ENCODE measurements around the gene STX8. TPM values are rescaled to one million over a fixed set of nuclear protein-coding genes. Genes with fewer than 3 reads are reported as not detected.

Gene STX8
- total and polyA plus RNA-seq, 9 of the 15 experiments (the other 6 are each of a cell fraction or from before 2014, with no cell fraction given), result 14.6 to 42.5 (median 22.1) TPM

DNA sequence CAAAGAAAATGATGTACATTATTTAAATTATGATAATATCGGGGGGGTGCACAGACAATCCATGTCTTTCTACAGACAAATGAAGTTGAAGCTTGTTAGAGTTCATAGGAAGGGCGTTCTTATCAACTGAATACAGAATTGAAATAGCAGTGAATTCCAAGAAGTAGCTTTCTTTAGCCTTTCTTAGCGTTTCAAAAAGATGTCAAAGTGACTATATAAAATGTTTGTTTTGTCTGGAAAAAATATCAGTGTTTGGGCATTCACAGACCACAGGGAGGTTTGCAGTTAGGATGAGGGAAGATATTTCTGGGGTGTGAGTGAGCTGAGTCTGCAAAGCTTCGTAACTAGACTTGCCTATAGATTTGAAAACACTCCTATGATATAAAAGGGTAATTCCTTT lies 55.0 kb downstream of the STX8 start (continued):
- TF ChIP-seq SP2 (IDR thresholded peaks at IDR 0.05; ENCODE audit: extremely low read depth, low read depth, low read length, poor library complexity, severe bottlenecking) (no peak), POLR2G (IDR thresholded peaks at IDR 0.05; ENCODE audit: low read depth, low read length) (no peak), TOE1 (IDR thresholded peaks at IDR 0.05; ENCODE audit: borderline replicate concordance) (no peak), TOE1 (CRISPR knock-in tag; IDR thresholded peaks at IDR 0.05; ENCODE audit: borderline replicate concordance, low read depth) (no peak), PCBP1 (IDR thresholded peaks at IDR 0.05; ENCODE audit: low read depth, low read length, poor library complexity, severe bottlenecking) (no peak), DDX20 (tag; IDR thresholded peaks at IDR 0.05; ENCODE audit: low read depth) (no peak), GABPA (tag; conservative IDR thresholded peaks at IDR 0.05; ENCODE audit: low read depth) (no peak), DNMT1 (IDR thresholded peaks at IDR 0.05) (no peak), CBFA2T2 (conservative IDR thresholded peaks at IDR 0.05) (peak; percentile 38), ZNF696 (CRISPR knock-in tag; conservative IDR thresholded peaks at IDR 0.05) (no peak), GABPB1 (CRISPR knock-in tag; IDR thresholded peaks at IDR 0.05) (no peak), POLR3A (IDR thresholded peaks at IDR 0.05; ENCODE audit: borderline replicate concordance, extremely low read depth, insufficient read depth, insufficient read length) (no peak), NR3C1 (CRISPR knock-in tag; IDR thresholded peaks at IDR 0.05) (no peak), RFX1 (IDR thresholded peaks at IDR 0.05) (no peak), DPF2 (IDR thresholded peaks at IDR 0.05) (0 out of 2 replicates have a peak, but pooled peaks have one; percentile 50), E2F8 (IDR thresholded peaks at IDR 0.05; ENCODE audit: low read depth, partially characterized antibody) (no peak), ZNF143 (CRISPR knock-in tag; IDR thresholded peaks at IDR 0.05) (no peak), MEIS2 (IDR thresholded peaks at IDR 0.05; ENCODE audit: partially characterized antibody) (peak; percentile 44), NCOA4 (IDR thresholded peaks at IDR 0.05; ENCODE audit: partially characterized antibody) (no peak), NCOR1 (IDR thresholded peaks at IDR 0.05) (peak; percentile 87)
- TF ChIP-seq, protein P1, sequence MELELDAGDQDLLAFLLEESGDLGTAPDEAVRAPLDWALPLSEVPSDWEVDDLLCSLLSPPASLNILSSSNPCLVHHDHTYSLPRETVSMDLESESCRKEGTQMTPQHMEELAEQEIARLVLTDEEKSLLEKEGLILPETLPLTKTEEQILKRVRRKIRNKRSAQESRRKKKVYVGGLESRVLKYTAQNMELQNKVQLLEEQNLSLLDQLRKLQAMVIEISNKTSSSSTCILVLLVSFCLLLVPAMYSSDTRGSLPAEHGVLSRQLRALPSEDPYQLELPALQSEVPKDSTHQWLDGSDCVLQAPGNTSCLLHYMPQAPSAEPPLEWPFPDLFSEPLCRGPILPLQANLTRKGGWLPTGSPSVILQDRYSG (tag; conservative IDR thresholded peaks at IDR 0.05; ENCODE audit: low read depth), result no peak
- TF ChIP-seq, protein P2, sequence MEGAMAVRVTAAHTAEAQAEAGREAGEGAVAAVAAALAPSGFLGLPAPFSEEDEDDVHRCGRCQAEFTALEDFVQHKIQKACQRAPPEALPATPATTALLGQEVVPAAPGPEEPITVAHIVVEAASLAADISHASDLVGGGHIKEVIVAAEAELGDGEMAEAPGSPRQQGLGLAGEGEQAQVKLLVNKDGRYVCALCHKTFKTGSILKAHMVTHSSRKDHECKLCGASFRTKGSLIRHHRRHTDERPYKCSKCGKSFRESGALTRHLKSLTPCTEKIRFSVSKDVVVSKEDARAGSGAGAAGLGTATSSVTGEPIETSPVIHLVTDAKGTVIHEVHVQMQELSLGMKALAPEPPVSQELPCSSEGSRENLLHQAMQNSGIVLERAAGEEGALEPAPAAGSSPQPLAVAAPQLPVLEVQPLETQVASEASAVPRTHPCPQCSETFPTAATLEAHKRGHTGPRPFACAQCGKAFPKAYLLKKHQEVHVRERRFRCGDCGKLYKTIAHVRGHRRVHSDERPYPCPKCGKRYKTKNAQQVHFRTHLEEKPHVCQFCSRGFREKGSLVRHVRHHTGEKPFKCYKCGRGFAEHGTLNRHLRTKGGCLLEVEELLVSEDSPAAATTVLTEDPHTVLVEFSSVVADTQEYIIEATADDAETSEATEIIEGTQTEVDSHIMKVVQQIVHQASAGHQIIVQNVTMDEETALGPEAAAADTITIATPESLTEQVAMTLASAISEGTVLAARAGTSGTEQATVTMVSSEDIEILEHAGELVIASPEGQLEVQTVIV (CRISPR knock-in tag; IDR thresholded peaks at IDR 0.05; ENCODE audit: borderline replicate concordance), result no peak
